Activated CD8-positive, alpha-beta memory T cell treated with anti-CD3 and anti-CD28 coated beads, Interleukin-2, amount 10 ng/mL, durations not matched to agents 7 days and 5 days (primary cell): ENCODE results near the gene PARP1. TPM values are rescaled to one million over a fixed set of nuclear protein-coding genes. Genes with fewer than 3 reads are reported as not detected.

Experiments
- ATAC-seq: fragments of 150-1000 bp; cut with Tn5 transposase; one replicate; pipeline ENCODE4 v1.10.0; 2021; ENCODE audit warnings: moderate library complexity
- CTCF ChIA-PET: fragments of 350-600 bp; sonication (Branson Sonifier 250); formaldehyde crosslinking; loops from one replicate; lab custom pipeline; 2021; ENCODE audit warnings: antibody characterized with exemption; lab: Charles Lee
- DNase-seq: peaks from one replicate; pipeline ENCODE4 v3.0.0-alpha.2; 2020
- H3K27ac Mint-ChIP-seq: one replicate; pipeline ENCODE4 v1.8.0; 2021; ENCODE audit warnings: mild to moderate bottlenecking, mixed read lengths
- H3K27me3 Mint-ChIP-seq: one replicate; pipeline ENCODE4 v1.8.0; 2021; ENCODE audit warnings: mixed read lengths
- H3K36me3 Mint-ChIP-seq: one replicate; pipeline ENCODE4 v1.8.0; 2021; ENCODE audit warnings: mild to moderate bottlenecking, mixed read lengths
- H3K4me1 Mint-ChIP-seq: one replicate; pipeline ENCODE4 v1.8.0; 2021; ENCODE audit warnings: mixed read lengths
- H3K4me3 Mint-ChIP-seq: one replicate; pipeline ENCODE4 v1.8.0; 2021; ENCODE audit warnings: mild to moderate bottlenecking, moderate library complexity, mixed read lengths
- H3K9me3 Mint-ChIP-seq: one replicate; pipeline ENCODE4 v1.8.0; 2022; ENCODE audit warnings: low read depth, mixed read lengths
- total RNA-seq, 2 experiments: library from RNA; stranded (reverse); gene quantifications; one replicate each; pipeline ENCODE4 v1.2.3, GENCODE V29; 2021

PARP1 gene
- total RNA-seq, 2 experiments from 2014 or later: 185 to 207 TPM

GRCh38 chr1:226410958-226411357, 3.1 kb upstream of the PARP1 start:
- no peak for DNase-seq
- CTCF ChIA-PET: interaction anchor here (6.6 kb wide), 1 partner anchor 12 kb away, joined by 76 read pairs; no protein-coding TSS in a partner anchor
- H3K27me3 Mint-ChIP-seq: peaks cover 7% of the 10 kb centered on the region
- ATAC-seq: no peak
- H3K9me3 Mint-ChIP-seq: no peaks in the 10 kb centered on the region
- peaks cover 9% of the 10 kb centered on the region for H3K4me1 Mint-ChIP-seq
- peaks cover 7% of the 10 kb centered on the region for H3K36me3 Mint-ChIP-seq
- H3K4me3 Mint-ChIP-seq: no peak overlapping the region
- H3K27ac Mint-ChIP-seq: no peak overlapping the region

- Mint-ChIP-seq H3K27me3 (peaks cover 7% of the 10 kb centered on the region), H3K4me3 (no peak overlapping the region), H3K9me3 (no peaks in the 10 kb centered on the region), H3K4me1 (peaks cover 23% of the 10 kb centered on the region), H3K36me3 (peaks cover 7% of the 10 kb centered on the region), H3K27ac (no peak overlapping the region)
- CTCF ChIA-PET: interaction anchor here (1.1 to 6.6 kb wide), 6 partner anchors 14 to 284 kb away, joined by 3 to 76 read pairs (median 18); no protein-coding TSS in a partner anchor
- ATAC-seq: no peak
- DNase-seq: no peak
Observed at GRCh38 chr1:226409392-226409791, 1.5 kb upstream of the PARP1 start.

DNA sequence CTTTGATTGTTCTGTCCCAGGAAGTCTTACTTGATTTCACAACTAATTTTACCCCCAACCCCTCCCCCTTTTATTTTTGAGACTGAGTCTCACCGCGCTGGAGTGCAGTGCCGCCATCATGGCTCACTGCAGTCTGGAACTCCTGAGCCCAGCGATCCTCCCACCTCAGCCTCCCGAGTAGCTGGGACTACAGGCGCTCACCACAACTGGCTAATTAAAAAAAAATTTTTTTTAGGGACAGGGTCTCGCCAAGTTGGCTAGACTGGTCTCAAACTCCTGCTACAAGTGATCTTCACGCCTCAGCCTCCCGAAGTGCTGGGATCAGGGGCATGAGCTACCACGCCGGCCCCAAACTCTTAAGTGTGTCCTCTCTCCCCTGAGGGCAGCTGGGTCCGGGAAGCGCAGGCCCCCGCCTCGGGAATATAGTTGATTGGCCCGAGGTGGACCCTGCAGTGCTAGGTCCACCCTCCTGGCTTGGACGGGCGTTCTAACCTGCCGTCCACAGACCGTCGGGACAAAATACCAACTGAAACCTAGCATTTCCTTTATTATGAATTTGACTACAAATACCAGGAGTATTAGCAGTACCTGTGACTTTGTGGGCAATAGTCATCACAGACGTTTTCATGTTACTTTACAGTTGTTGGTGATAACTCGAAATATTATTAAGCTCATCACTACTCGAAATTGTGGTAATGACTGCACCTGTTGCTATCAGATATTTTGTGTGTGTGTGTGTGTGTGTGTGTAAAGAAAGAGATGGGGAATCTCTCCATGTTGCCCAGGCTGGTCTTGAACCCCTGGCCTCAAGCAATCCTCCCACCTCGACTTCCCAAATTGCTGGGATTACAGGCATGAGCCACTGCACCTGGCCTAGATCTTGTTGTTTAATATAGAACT, 642 bp upstream of the PARP1 start:
- no peaks in the 10 kb centered on the region for H3K9me3 Mint-ChIP-seq
- no peak for ATAC-seq
- peak overlapping the region; percentile 99 for H3K4me3 Mint-ChIP-seq
- peak overlapping the region; percentile 73 for H3K27ac Mint-ChIP-seq
- CTCF ChIA-PET: interaction anchor here (0.6 to 6.6 kb wide), 31 partner anchors 8 to 1756 kb away, joined by 3 to 76 read pairs (median 5); partner anchors contain the start of genes LIN9 and STUM
- peaks cover 30% of the 10 kb centered on the region for H3K4me1 Mint-ChIP-seq
- peaks cover 7% of the 10 kb centered on the region for H3K27me3 Mint-ChIP-seq
- peak; percentile 46 for DNase-seq
- peaks cover 7% of the 10 kb centered on the region for H3K36me3 Mint-ChIP-seq

GRCh38 chr1:226407199-226407496, 745 bp downstream of the PARP1 start:
- CTCF ChIA-PET: interaction anchor here (0.7 to 6.6 kb wide), 28 partner anchors 9 to 412 kb away, joined by 3 to 76 read pairs (median 4); partner anchors contain the start of gene LIN9
- peaks cover 4% of the 10 kb centered on the region for H3K27me3 Mint-ChIP-seq
- no peak for DNase-seq
- no peak for ATAC-seq
- no peaks in the 10 kb centered on the region for H3K9me3 Mint-ChIP-seq
- H3K36me3 Mint-ChIP-seq: peaks cover 7% of the 10 kb centered on the region
- H3K4me3 Mint-ChIP-seq: peak overlapping the region; percentile 99
- peaks cover 34% of the 10 kb centered on the region for H3K4me1 Mint-ChIP-seq
- peak overlapping the region; percentile 97 for H3K27ac Mint-ChIP-seq

DNA sequence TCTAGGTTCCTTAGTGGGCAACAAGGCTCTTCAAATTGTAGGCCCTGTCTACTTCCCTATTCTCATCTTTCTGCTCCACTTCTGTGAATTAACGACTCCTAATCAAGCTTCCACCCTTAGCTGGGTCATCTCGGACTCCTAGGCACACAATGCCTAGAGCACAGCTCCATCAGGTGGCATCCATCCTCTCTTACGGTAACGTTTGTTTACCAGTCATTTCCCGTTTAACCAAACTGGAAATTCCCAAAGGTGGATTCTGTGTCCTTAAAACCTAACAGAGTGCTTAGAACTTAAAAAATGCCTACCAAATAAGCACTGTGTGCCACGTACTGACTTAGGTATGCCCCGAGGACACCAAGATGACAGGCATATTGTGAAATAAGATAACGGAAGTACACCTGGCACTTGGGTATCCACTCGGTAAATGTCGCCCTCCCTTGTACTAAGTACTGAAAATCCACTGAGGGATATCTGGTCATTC, 1.5 kb downstream of the PARP1 start:
- CTCF ChIA-PET: interaction anchor here (1.2 to 6.6 kb wide), 9 partner anchors 10 to 324 kb away, joined by 3 to 76 read pairs (median 14); partner anchors contain the start of gene LIN9
- Mint-ChIP-seq H3K36me3 (peaks cover 13% of the 10 kb centered on the region), H3K27me3 (peaks cover 2% of the 10 kb centered on the region), H3K4me3 (peak overlapping the region; percentile 99), H3K9me3 (no peaks in the 10 kb centered on the region), H3K27ac (peak overlapping the region; percentile 97), H3K4me1 (peaks cover 34% of the 10 kb centered on the region)
- ATAC-seq (no peak), DNase-seq (peak; percentile 46)

GRCh38 chr1:226405411-226405988, 2.4 kb downstream of the PARP1 start:
- CTCF ChIA-PET: interaction anchor here (1.5 to 6.6 kb wide), 5 partner anchors 17 to 280 kb away, joined by 3 to 76 read pairs (median 14); partner anchors contain the start of gene LIN9
- no peak for ATAC-seq
- H3K9me3 Mint-ChIP-seq: no peaks in the 10 kb centered on the region
- peak overlapping the region; percentile 99 for H3K4me3 Mint-ChIP-seq
- H3K36me3 Mint-ChIP-seq: peaks cover 20% of the 10 kb centered on the region
- peaks cover 34% of the 10 kb centered on the region for H3K4me1 Mint-ChIP-seq
- peaks cover 2% of the 10 kb centered on the region for H3K27me3 Mint-ChIP-seq
- peak overlapping the region; percentile 97 for H3K27ac Mint-ChIP-seq
- peak; percentile 64 for DNase-seq

DNA sequence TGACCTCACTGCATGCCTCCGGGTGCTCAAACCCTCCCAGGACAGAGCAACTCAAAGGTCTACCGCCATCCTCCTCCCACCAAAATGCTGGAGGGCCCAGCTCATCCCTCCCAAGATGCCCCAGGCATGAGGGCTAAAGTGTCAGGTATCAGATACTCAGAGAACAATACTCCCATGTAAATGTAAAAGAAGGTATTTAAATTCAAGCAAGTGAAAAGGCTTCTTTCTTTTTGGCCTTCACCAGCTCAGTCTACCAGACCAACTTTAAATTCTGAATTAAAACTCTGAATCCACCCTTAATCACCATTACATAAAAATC, 3.0 kb downstream of the PARP1 start:
- peak overlapping the region; percentile 97 for H3K27ac Mint-ChIP-seq

DNA sequence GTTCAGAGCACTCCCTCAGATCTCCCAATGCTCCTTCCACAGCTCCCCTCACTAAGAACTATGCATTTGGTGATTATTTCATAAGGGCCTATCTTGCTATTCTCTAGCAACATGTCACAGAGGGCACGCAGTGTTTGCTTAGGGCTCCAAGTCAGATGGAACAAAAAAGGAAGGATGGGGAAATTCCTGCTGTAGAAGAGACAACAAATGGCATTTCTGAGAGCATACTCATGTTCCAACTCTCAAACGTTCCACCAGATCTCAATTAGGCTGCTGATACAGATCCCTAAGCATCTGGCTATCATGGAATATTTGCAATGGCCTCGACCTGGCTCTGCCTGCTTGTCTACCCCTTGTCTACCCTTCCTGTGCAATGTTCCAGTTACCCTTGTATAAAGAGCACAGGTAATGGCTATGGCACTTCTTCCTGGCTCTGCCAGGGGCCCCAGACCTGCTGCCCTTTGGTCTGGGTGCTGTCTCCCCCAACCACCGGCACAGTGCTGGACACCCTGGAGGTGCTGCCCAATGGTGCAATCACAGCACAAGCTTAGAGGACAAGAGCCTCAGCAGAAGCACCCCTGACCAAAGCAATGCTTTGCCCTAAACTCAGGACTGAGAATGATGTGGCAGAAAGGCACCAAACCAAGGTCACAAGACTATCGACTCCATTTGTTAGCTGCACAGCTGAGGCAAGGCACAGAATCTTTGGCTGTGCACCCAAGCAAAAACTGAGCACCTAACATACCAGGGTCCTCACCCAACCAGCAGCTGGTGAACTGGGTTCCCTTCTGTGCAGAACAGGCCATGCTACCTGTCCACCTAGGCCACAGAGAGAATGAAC, 3.6 kb downstream of the PARP1 start:
- no peak for ATAC-seq
- H3K4me1 Mint-ChIP-seq: peaks cover 36% of the 10 kb centered on the region
- no peak for DNase-seq
- H3K36me3 Mint-ChIP-seq: peaks cover 32% of the 10 kb centered on the region
- H3K27ac Mint-ChIP-seq: peak overlapping the region; percentile 10
- H3K4me3 Mint-ChIP-seq: no peak overlapping the region
- CTCF ChIA-PET: interaction anchor here (0.6 to 6.6 kb wide), 5 partner anchors 12 to 279 kb away, joined by 3 to 76 read pairs (median 4); partner anchors contain the start of gene LIN9
- no peaks in the 10 kb centered on the region for H3K9me3 Mint-ChIP-seq
- peaks cover 2% of the 10 kb centered on the region for H3K27me3 Mint-ChIP-seq

More for the DNA sequence above, 3.0 kb downstream of the PARP1 start:
- Mint-ChIP-seq H3K9me3 (no peaks in the 10 kb centered on the region), H3K4me1 (peaks cover 34% of the 10 kb centered on the region), H3K4me3 (no peak overlapping the region), H3K36me3 (peaks cover 27% of the 10 kb centered on the region), H3K27me3 (peaks cover 2% of the 10 kb centered on the region)
- no peak for ATAC-seq
- no peak for DNase-seq
- CTCF ChIA-PET: interaction anchor here (1.5 to 6.6 kb wide), 4 partner anchors 18 to 279 kb away, joined by 3 to 76 read pairs (median 24); partner anchors contain the start of gene LIN9

DNA sequence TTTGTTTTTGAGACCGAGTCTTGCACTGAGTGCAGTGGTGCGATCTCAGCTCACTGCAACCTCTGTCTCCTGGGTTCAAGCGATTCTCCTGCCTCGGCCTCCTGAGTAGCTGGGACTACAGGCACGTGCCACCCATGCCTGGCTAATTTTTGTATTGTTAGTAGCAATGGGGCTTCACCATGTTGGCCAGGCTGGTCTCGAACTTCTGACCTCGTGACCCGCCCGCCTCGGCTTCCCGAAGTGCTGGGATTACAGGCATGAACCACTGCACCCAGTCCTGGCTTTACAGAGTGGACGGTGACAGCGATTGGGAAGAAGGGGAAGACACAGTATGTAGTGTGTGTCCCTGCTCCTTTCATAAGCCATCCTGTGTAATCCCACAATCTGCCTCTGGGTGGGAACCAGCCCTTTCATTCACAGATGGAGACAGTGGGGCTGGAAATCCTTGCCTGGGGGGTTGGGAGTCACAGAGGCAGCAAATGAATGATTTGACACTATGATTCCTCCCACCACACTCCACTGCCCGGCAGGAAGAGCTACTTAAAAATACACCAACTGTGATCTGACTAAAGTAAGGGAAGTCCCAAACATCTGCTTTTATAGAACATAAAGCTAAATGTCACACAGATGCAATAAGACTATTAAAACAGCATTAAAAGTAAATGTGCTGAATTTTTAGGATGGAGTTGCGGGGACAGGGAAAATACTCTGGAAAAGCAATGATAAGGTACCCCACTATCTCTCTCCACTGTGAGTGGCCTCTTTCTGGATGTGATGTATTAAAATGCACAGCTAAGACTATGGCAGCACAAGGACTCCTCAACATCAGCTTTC, 4.5 kb downstream of the PARP1 start:
- Mint-ChIP-seq H3K27ac (peak overlapping the region; percentile 10), H3K27me3 (peaks cover 2% of the 10 kb centered on the region), H3K4me1 (peaks cover 36% of the 10 kb centered on the region), H3K9me3 (no peaks in the 10 kb centered on the region), H3K4me3 (no peak overlapping the region), H3K36me3 (peaks cover 38% of the 10 kb centered on the region)
- CTCF ChIA-PET: interaction anchor here (0.6 to 2.4 kb wide), 3 partner anchors 11 to 144 kb away, joined by 3 to 7 read pairs (median 4); partner anchors contain the start of gene LIN9
- DNase-seq (no peak), ATAC-seq (no peak)

GRCh38 chr1:226402739-226403165, 5.1 kb downstream of the PARP1 start:
- Mint-ChIP-seq H3K27ac (no peak overlapping the region), H3K4me1 (peaks cover 36% of the 10 kb centered on the region), H3K9me3 (no peaks in the 10 kb centered on the region), H3K4me3 (no peak overlapping the region), H3K27me3 (peaks cover 2% of the 10 kb centered on the region), H3K36me3 (peaks cover 43% of the 10 kb centered on the region)
- DNase-seq: no peak
- CTCF ChIA-PET: no interaction called here
- ATAC-seq: no peak

GRCh38 chr1:226401355-226402303, 6.3 kb downstream of the PARP1 start:
- no peaks in the 10 kb centered on the region for H3K9me3 Mint-ChIP-seq
- DNase-seq (no peak), ATAC-seq (no peak)
- no peaks in the 10 kb centered on the region for H3K27me3 Mint-ChIP-seq
- no peak overlapping the region for H3K4me3 Mint-ChIP-seq
- H3K27ac Mint-ChIP-seq: no peak overlapping the region
- peaks cover 49% of the 10 kb centered on the region for H3K36me3 Mint-ChIP-seq
- CTCF ChIA-PET: no interaction called here
- H3K4me1 Mint-ChIP-seq: peaks cover 36% of the 10 kb centered on the region
